Glutamatergic neuron (in vitro differentiated cells): ENCODE measurements around the gene TRMT61A. TPM values are rescaled to one million over a fixed set of nuclear protein-coding genes. Genes with fewer than 3 reads are reported as not detected.

Source experiments
- DNase-seq: peaks from one replicate; pipeline ENCODE4 v3.0.0; 2022
- H3K27ac Mint-ChIP-seq: one replicate; pipeline ENCODE4 v1.8.0; 2020; ENCODE audit warnings: mild to moderate bottlenecking, mixed read lengths, inconsistent platforms; ENCODE audit not compliant: unreplicated experiment
- H3K27me3 Mint-ChIP-seq: one replicate; pipeline ENCODE4 v1.8.0; 2020; ENCODE audit warnings: mild to moderate bottlenecking, moderate library complexity, mixed read lengths, inconsistent platforms; ENCODE audit not compliant: unreplicated experiment
- H3K36me3 Mint-ChIP-seq: one replicate; pipeline ENCODE4 v1.8.0; 2020; ENCODE audit warnings: mild to moderate bottlenecking, mixed read lengths, inconsistent platforms; ENCODE audit not compliant: unreplicated experiment
- H3K4me1 Mint-ChIP-seq: one replicate; pipeline ENCODE4 v1.8.0; 2020; ENCODE audit warnings: mild to moderate bottlenecking, low read depth, mixed read lengths, inconsistent platforms; ENCODE audit not compliant: unreplicated experiment
- H3K4me3 Mint-ChIP-seq: one replicate; pipeline ENCODE4 v1.8.0; 2020; ENCODE audit warnings: mild to moderate bottlenecking, mixed read lengths, inconsistent platforms; ENCODE audit not compliant: unreplicated experiment
- H3K9me3 Mint-ChIP-seq: one replicate; pipeline ENCODE4 v1.8.0; 2020; ENCODE audit warnings: mild to moderate bottlenecking, moderate library complexity, mixed read lengths, inconsistent platforms; ENCODE audit not compliant: unreplicated experiment
- total RNA-seq: library from RNA; stranded (reverse); fragmentation: NEBNext Ultra II Directional; extraction: Animal tissue kit (Norgen Biotek cat#: 25700); gene quantifications from one replicate; pipeline ENCODE4 v1.2.1, GENCODE V29; 2021; ENCODE audit not compliant: unreplicated experiment
- TF ChIP-seq, protein P1 (sequence below): fragments of 200-600 bp; sonication (generic); IDR thresholded peaks from one replicate; pipeline ENCODE4 v1.5.0; 2021; ENCODE audit not compliant: partially characterized antibody, unreplicated experiment

Gene TRMT61A
- total RNA-seq, 1 donor from 2014 or later = 7.8 TPM

GRCh38 chr14:103512701-103513611 lies 16.0 kb upstream of the TRMT61A start:
- Mint-ChIP-seq H3K4me1 (peaks cover 5% of the 10 kb centered on the region), H3K36me3 (no peaks in the 10 kb centered on the region), H3K27me3 (peaks cover 7% of the 10 kb centered on the region), H3K27ac (peak overlapping the region; percentile 31), H3K9me3 (peaks cover 13% of the 10 kb centered on the region), H3K4me3 (no peak overlapping the region)
- TF ChIP-seq, protein P1, sequence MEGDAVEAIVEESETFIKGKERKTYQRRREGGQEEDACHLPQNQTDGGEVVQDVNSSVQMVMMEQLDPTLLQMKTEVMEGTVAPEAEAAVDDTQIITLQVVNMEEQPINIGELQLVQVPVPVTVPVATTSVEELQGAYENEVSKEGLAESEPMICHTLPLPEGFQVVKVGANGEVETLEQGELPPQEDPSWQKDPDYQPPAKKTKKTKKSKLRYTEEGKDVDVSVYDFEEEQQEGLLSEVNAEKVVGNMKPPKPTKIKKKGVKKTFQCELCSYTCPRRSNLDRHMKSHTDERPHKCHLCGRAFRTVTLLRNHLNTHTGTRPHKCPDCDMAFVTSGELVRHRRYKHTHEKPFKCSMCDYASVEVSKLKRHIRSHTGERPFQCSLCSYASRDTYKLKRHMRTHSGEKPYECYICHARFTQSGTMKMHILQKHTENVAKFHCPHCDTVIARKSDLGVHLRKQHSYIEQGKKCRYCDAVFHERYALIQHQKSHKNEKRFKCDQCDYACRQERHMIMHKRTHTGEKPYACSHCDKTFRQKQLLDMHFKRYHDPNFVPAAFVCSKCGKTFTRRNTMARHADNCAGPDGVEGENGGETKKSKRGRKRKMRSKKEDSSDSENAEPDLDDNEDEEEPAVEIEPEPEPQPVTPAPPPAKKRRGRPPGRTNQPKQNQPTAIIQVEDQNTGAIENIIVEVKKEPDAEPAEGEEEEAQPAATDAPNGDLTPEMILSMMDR = no peak
- DNase-seq = no peak

DNA sequence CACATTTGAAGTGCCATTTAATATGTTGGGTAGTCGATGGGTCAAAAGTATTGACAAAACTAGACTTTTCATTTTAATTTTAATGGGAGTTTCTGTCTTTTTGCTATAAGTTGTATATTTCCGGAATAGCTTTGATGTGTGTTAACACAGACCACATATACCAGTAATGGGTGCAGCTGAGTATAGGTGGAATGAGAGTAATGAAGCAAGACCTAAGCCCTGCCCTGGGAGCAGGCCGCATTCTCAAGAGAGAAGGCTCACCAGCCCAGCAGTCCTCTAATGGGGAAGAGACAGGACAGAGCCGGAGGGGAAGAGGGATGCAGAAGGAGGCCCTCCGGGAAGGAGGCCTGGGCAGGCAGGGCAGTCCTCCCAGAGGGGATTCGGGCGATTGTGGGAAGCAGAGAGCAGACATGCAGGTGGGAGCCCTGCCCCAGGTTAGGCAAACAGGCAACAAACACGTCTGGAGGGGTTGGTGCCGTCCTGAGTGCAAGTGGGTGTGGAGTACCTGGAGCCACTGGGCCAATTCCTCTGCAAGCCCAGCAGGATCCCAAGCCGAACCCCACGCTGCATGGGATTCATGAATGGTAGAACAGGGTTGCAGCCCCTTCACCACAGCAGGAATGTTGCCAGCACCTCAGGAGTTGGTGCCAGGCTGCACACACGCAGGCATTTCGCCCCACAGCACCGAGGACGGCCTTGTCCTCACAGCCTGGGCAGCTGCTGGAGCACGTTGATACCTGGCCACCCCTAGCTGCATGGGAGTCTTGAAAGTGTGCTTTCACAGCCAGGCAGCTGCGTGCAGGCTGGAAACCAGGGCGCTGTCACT lies 14.2 kb upstream of the TRMT61A start:
- H3K4me3 Mint-ChIP-seq = no peak overlapping the region
- peaks cover 8% of the 10 kb centered on the region for H3K4me1 Mint-ChIP-seq
- peaks cover 12% of the 10 kb centered on the region for H3K27me3 Mint-ChIP-seq
- TF ChIP-seq, protein P1 = no peak
- H3K9me3 Mint-ChIP-seq = peaks cover 25% of the 10 kb centered on the region
- H3K27ac Mint-ChIP-seq = no peak overlapping the region
- no peaks in the 10 kb centered on the region for H3K36me3 Mint-ChIP-seq
- DNase-seq = no peak

- no peak for DNase-seq
- Mint-ChIP-seq H3K27me3 (peaks cover 15% of the 10 kb centered on the region), H3K27ac (peak overlapping the region; percentile 43), H3K36me3 (no peaks in the 10 kb centered on the region), H3K4me1 (peaks cover 8% of the 10 kb centered on the region), H3K9me3 (peaks cover 24% of the 10 kb centered on the region), H3K4me3 (no peak overlapping the region)
- TF ChIP-seq, protein P1 = no peak
Observed at GRCh38 chr14:103516426-103517173, 12.4 kb upstream of the TRMT61A start.

- H3K4me1 Mint-ChIP-seq = peaks cover 8% of the 10 kb centered on the region
- TF ChIP-seq, protein P1 = no peak
- DNase-seq = no peak
- no peaks in the 10 kb centered on the region for H3K36me3 Mint-ChIP-seq
- peaks cover 24% of the 10 kb centered on the region for H3K9me3 Mint-ChIP-seq
- H3K27ac Mint-ChIP-seq = peak overlapping the region; percentile 64
- peaks cover 15% of the 10 kb centered on the region for H3K27me3 Mint-ChIP-seq
- no peak overlapping the region for H3K4me3 Mint-ChIP-seq
Observed at GRCh38 chr14:103517174-103517566, 11.8 kb upstream of the TRMT61A start.
